ENCODE data around the gene CCDC88B. TPM values are rescaled to one million over a fixed set of nuclear protein-coding genes. Genes with fewer than 3 reads are reported as not detected.

Gene CCDC88B
- total RNA-seq, 1 experiment from 2014 or later = 9.6 TPM

GRCh38 chr11:64317961-64318765 is 21.8 kb upstream of the CCDC88B start, which contains the start of gene PRDX5:
PRDX5 (plus strand) TSS chr11:64318121; CDS start chr11:64318216, 95 bp downstream.
- peaks cover 5% of the 10 kb centered on the region; the same call in 1 of the 2 replicates for H4K20me1 ChIP-seq (ENCODE audit: insufficient read depth)
- no peaks in the 10 kb centered on the region for H3K9me2 ChIP-seq (ENCODE audit: insufficient read depth)
- ChIA-PET CTCF (interaction anchor here (0.5 to 2.7 kb wide), 22 partner anchors 13 to 425 kb away, joined by 3 to 87 read pairs (median 5); partner anchors contain the start of gene ESRRA), POLR2A (ENCODE audit: unreplicated experiment) (interaction anchor here (0.6 to 2.0 kb wide), 13 partner anchors 13 to 1653 kb away, joined by 3 to 38 read pairs (median 5); partner anchors contain the start of genes C11orf98, CSKMT, ESRRA and FKBP2)
- H3K79me2 ChIP-seq (ENCODE audit: low read depth) = peaks cover 48% of the 10 kb centered on the region
- H2AFZ ChIP-seq = peak within 1 kb of the TSS; percentile 71
- H3K36me3 ChIP-seq (ENCODE audit: low read depth) = peaks cover 7% of the 10 kb centered on the region; the same call in 1 of the 2 replicates
- H3F3A ChIP-seq (ENCODE audit: insufficient read depth, low read depth) = peaks cover 65% of the 10 kb centered on the region
- H3K9me3 ChIP-seq (ENCODE audit: insufficient read depth, low read depth) = no peaks in the 10 kb centered on the region
- H3K27ac ChIP-seq = peak within 1 kb of the TSS; percentile 87
- TF ChIP-seq, protein P1, sequence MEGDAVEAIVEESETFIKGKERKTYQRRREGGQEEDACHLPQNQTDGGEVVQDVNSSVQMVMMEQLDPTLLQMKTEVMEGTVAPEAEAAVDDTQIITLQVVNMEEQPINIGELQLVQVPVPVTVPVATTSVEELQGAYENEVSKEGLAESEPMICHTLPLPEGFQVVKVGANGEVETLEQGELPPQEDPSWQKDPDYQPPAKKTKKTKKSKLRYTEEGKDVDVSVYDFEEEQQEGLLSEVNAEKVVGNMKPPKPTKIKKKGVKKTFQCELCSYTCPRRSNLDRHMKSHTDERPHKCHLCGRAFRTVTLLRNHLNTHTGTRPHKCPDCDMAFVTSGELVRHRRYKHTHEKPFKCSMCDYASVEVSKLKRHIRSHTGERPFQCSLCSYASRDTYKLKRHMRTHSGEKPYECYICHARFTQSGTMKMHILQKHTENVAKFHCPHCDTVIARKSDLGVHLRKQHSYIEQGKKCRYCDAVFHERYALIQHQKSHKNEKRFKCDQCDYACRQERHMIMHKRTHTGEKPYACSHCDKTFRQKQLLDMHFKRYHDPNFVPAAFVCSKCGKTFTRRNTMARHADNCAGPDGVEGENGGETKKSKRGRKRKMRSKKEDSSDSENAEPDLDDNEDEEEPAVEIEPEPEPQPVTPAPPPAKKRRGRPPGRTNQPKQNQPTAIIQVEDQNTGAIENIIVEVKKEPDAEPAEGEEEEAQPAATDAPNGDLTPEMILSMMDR (conservative IDR thresholded peaks at IDR 0.05) = peak; percentile 39; the same call in 1 of the 2 replicates
- no peak for TF ChIP-seq EZH2 (IDR thresholded peaks at IDR 0.05; ENCODE audit: low read depth)
- intact Hi-C loops (cut with micrococcal nuclease; ENCODE audit: unreplicated experiment) = loop anchor here (1.0 to 2.0 kb wide), 7 partner anchors 13 to 335 kb away; partner anchors contain the start of genes ESRRA and FKBP2
- H3K4me2 ChIP-seq = peak within 1 kb of the TSS; percentile 79
- DNase-seq = peak; percentile 92 to 99
- H3K4me3 ChIP-seq = peak within 1 kb of the TSS; percentile 69
- H3K4me1 ChIP-seq (replicated peaks; ENCODE audit: insufficient read depth) = peaks cover 47% of the 10 kb centered on the region
- BruUV-seq (replicated peaks) = no TSS peak
- no peaks in the 10 kb centered on the region for H3K27me3 ChIP-seq (ENCODE audit: insufficient read depth, low read depth)

GRCh38 chr11:64318766-64319761 is 20.9 kb upstream of the CCDC88B start:
- peak overlapping the region; percentile 87 for H3K27ac ChIP-seq
- H3F3A ChIP-seq (ENCODE audit: insufficient read depth, low read depth) = peaks cover 56% of the 10 kb centered on the region
- BruUV-seq (replicated peaks) = TSS peak; percentile 40
- H3K4me2 ChIP-seq = peak overlapping the region; percentile 79
- no peak for TF ChIP-seq EZH2 (IDR thresholded peaks at IDR 0.05; ENCODE audit: low read depth)
- TF ChIP-seq, protein P1 (conservative IDR thresholded peaks at IDR 0.05) = no peak
- POLR2A ChIA-PET (ENCODE audit: unreplicated experiment) = interaction anchor here (2.0 kb wide), 1 partner anchor 36 kb away, joined by 38 read pairs; no protein-coding TSS in a partner anchor
- intact Hi-C loops (cut with micrococcal nuclease; ENCODE audit: unreplicated experiment) = loop anchor here (1.0 to 2.0 kb wide), 4 partner anchors 14 to 334 kb away; partner anchors contain the start of gene ESRRA
- peaks cover 44% of the 10 kb centered on the region for H3K79me2 ChIP-seq (ENCODE audit: low read depth)
- DNase-seq = peak in 1 of 2 experiments; percentile 37
- H3K4me3 ChIP-seq = peak overlapping the region; percentile 69
- no peaks in the 10 kb centered on the region for H3K9me3 ChIP-seq (ENCODE audit: insufficient read depth, low read depth)
- no peaks in the 10 kb centered on the region for H3K9me2 ChIP-seq (ENCODE audit: insufficient read depth)
- peaks cover 5% of the 10 kb centered on the region; the same call in 1 of the 2 replicates for H4K20me1 ChIP-seq (ENCODE audit: insufficient read depth)
- peaks cover 7% of the 10 kb centered on the region; the same call in 1 of the 2 replicates for H3K36me3 ChIP-seq (ENCODE audit: low read depth)
- H2AFZ ChIP-seq = peak overlapping the region; percentile 70
- H3K27me3 ChIP-seq (ENCODE audit: insufficient read depth, low read depth) = no peaks in the 10 kb centered on the region
- CTCF ChIA-PET = interaction anchor here (0.6 to 2.4 kb wide), 4 partner anchors 13 to 425 kb away, joined by 3 to 55 read pairs (median 6); no protein-coding TSS in a partner anchor
- H3K4me1 ChIP-seq (replicated peaks; ENCODE audit: insufficient read depth) = peaks cover 47% of the 10 kb centered on the region
